OCI-LY3 (cell line): ENCODE results near the gene SAMD4A.

Experiments
- EZH2phosphoT487 ChIP-seq: fragments of 200-600 bp; shearing (Covaris generic); IDR thresholded peaks from 2 replicates; pipeline ENCODE4 v1.6.1; 2018; ENCODE audit warnings: antibody characterized with exemption, mixed run types, low read depth
- TF ChIP-seq, protein P1 (sequence below): fragments of 200-600, 300-600 bp; sonication (generic); IDR thresholded peaks from 2 replicates; pipeline ENCODE4 v1.5.1; 2014; ENCODE audit warnings: antibody characterized with exemption, low read length, low read depth

DNA sequence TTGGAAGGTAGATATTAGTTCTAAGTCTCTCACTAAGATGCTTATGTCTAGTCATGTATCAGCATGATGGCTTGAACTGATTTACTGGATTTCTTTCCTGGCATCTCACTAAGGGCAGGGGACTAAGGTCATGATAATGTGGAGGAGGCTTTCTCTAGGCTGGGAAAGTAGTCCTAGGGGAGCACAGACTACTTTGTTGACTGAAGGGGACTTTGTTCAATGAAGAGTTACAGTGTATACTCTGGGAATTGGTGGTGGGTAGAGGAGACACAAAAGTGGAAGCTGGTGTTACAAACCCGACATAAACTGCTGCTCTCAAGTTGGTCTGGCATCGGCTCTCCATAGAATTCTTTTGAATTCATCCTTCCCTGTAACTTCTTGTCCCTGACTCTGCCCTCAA lies 75.2 kb downstream of the SAMD4A start:
- TF ChIP-seq, protein P1, sequence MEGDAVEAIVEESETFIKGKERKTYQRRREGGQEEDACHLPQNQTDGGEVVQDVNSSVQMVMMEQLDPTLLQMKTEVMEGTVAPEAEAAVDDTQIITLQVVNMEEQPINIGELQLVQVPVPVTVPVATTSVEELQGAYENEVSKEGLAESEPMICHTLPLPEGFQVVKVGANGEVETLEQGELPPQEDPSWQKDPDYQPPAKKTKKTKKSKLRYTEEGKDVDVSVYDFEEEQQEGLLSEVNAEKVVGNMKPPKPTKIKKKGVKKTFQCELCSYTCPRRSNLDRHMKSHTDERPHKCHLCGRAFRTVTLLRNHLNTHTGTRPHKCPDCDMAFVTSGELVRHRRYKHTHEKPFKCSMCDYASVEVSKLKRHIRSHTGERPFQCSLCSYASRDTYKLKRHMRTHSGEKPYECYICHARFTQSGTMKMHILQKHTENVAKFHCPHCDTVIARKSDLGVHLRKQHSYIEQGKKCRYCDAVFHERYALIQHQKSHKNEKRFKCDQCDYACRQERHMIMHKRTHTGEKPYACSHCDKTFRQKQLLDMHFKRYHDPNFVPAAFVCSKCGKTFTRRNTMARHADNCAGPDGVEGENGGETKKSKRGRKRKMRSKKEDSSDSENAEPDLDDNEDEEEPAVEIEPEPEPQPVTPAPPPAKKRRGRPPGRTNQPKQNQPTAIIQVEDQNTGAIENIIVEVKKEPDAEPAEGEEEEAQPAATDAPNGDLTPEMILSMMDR, result no peak
- no peak for TF ChIP-seq EZH2phosphoT487
